Stimulated activated effector memory CD8-positive, alpha-beta T cell treated with anti-CD3 and anti-CD28 coated beads, Interleukin-12 subunit alpha, Interleukin-12 subunit beta, amount 100 ng/mL, for 72 hours (primary cell): ENCODE data around the gene DIP2A.

Source experiments
- ATAC-seq: fragments of 150-1000 bp; cut with Tn5 transposase; 2 replicates; pipeline ENCODE4 v1.10.0; 2021
- DNase-seq, 2 donors: peaks; one replicate each; pipeline ENCODE4 v3.0.0; 2021 to 2022; ENCODE audit warnings: low spot score in 2 of 2
- H3K27ac Mint-ChIP-seq: one replicate; pipeline ENCODE4 v1.8.0; 2022; ENCODE audit warnings: mild to moderate bottlenecking, mixed read lengths
- H3K36me3 Mint-ChIP-seq: one replicate; pipeline ENCODE4 v1.8.0; 2022; ENCODE audit warnings: mild to moderate bottlenecking, mixed read lengths
- H3K4me1 Mint-ChIP-seq: one replicate; pipeline ENCODE4 v1.8.0; 2022; ENCODE audit warnings: mixed read lengths
- H3K4me3 Mint-ChIP-seq: one replicate; pipeline ENCODE4 v1.8.0; 2022; ENCODE audit warnings: mild to moderate bottlenecking, mixed read lengths
- H3K9me3 Mint-ChIP-seq: one replicate; pipeline ENCODE4 v1.8.0; 2022; ENCODE audit warnings: mixed read lengths

The DIP2A gene

DNA sequence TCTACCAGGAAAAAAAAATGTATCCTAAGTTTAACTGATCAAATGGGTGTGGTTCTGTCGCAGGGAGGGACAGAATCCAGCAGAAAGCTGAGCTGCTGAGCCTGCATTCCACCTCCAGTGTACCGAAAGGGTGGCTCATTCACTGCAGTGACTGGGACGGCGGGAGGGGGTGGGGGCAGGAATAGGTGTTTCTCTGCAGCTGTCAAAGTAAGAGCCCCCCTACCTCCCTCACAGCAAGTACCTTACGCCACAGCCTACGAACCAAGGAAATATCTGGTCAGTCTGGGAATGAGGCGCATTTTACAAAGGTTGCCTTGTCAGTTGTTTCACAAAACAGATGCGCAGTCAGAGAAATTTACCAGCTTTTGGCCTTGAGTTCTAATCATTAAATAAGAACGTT lies 144.5 kb downstream of the DIP2A start:
- Mint-ChIP-seq H3K4me1 (peaks cover 33% of the 10 kb centered on the region), H3K36me3 (no peaks in the 10 kb centered on the region), H3K4me3 (no peak overlapping the region), H3K27ac (no peak overlapping the region), H3K9me3 (no peaks in the 10 kb centered on the region)
- DNase-seq = no peak
- no peak for ATAC-seq

DNA sequence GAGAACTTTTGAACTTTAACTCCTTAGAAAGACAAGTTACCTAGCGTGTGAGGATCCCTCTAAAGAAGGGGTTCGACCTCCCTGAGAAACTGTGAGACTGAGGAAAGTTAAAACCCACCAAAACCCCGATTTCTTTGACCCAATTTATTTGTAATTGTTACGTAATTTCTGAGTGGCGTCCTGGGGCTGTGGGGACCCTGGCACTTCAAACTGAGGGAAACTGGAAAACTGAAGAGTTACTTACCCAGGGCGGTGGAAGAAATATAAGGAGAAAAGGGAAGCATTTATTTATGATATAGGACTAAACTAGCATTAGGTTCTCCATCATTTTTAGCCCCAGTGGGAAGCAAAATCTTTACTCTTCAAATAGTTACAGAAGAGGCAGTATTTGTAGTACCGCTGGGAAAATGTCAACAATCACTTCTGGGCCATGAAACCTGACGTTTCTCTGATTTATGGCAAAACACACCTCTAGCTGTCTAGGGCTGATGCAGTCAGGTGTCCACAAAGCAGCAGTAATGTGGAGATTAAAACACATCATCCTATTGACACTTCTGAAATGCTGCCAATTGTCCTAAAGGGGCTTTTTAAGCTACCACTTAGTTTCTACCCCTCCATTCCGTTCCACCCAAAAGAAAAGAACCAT lies 145.8 kb downstream of the DIP2A start:
- DNase-seq (no peak), ATAC-seq (no peak)
- H3K4me1 Mint-ChIP-seq = peaks cover 33% of the 10 kb centered on the region
- H3K27ac Mint-ChIP-seq = peak overlapping the region; percentile 92
- peak overlapping the region; percentile 16 for H3K4me3 Mint-ChIP-seq
- H3K9me3 Mint-ChIP-seq = no peaks in the 10 kb centered on the region
- no peaks in the 10 kb centered on the region for H3K36me3 Mint-ChIP-seq

DNA sequence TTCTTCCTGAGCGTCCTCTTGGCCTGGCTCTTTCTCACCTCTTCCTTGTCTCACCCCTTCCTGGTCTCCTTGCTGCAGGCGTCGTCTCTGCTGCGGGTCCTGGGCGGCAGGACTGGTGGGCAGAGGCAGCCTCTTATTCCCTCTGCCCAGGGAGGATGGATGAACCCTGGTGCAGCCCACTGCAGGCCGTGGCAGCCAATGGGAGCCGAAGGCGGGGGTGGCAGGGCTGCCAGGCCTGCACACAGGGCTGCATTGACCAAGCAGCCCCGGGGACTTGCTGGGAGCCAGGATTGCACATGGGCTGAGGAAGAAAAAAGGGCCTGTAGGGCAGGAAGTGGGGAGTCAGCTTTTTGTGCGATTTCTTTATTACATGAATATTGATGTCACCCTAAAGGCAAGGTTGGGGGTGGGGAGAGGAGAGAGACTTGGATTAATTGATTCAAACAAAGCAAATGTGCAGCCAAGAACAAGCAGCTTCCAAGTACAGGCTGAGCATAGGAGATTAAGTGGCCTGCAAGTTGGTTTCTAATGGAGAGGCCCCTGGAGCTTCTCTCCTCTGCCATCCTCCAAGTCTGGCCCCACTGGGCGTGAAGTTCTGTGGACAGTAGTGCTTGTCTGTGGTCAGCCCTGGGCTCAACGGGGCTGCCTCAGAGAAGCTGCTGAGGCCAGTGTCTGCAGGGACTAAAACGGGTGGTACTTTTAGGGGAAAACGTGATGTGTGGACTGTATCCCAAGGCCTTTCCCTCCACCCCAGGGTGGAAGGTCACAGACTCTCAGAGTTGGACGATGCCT lies 146.5 kb downstream of the DIP2A start, which contains the start of gene S100B:
TSS of gene S100B (minus strand) at position 108 of the 792 bp plus-strand sequence. CDS start 2,667 bp downstream, outside the sequence.
- H3K4me1 Mint-ChIP-seq = peaks cover 41% of the 10 kb centered on the region
- peak within 1 kb of the TSS; percentile 45 for H3K4me3 Mint-ChIP-seq
- H3K9me3 Mint-ChIP-seq = no peaks in the 10 kb centered on the region
- DNase-seq = no peak
- no peaks in the 10 kb centered on the region for H3K36me3 Mint-ChIP-seq
- ATAC-seq = no peak
- peak within 1 kb of the TSS; percentile 92 for H3K27ac Mint-ChIP-seq

DNA sequence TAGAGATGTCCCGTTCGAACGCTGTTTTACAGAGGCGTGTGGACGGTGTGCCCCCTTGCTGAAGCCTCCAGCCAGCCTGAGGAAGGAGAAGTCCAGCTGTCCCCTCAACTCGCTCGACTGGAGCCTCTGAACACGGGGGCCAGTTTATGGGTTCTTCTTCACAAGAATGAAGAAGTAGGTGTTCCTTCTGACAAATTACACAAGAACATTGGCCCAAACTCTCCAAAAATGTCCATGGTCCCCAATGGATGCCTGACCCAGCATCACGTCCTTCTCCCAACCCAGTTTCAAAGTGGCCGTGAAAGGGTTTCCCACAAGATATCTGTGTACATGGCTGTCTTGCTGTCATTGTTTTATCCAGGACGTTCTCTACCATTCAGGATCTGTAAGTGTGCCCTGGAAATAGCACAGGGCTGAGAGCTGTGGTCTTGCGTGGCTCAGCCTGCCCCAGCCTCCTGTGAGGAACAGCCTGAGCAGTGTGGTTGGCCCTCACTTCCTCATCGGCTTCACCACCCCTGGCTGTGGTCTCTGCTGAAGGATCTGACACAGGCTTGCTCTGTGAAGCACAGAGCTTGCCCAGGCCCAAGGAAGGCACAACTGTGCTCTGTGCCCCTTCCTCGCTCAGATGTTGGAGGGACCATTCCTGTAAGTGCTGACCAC lies 147.2 kb downstream of the DIP2A start:
- peak; percentile 33 to 57 for DNase-seq

DNA sequence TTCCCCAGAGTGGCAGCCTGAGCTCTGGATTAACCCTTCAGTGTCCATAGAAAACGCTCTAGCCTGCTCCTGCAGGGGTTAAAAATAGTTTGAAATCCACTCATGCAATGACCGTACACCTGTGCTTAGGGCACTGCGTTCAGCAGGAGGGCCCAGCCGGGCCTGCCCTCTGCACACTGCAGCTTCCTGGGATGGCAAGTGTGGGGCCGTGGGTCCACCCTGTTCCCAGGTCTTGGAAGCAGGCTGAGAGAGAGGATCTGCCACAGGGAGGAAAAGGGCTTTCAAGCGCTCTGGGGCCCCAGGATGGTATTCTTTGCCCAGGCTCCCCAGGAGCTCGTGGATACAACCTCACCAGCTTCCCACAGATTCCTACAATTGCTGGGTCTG lies 147.7 kb downstream of the DIP2A start:
- no peaks in the 10 kb centered on the region for H3K36me3 Mint-ChIP-seq
- DNase-seq = no peak
- peaks cover 46% of the 10 kb centered on the region for H3K4me1 Mint-ChIP-seq
- peak overlapping the region; percentile 92 for H3K27ac Mint-ChIP-seq
- no peaks in the 10 kb centered on the region for H3K9me3 Mint-ChIP-seq
- H3K4me3 Mint-ChIP-seq = peak overlapping the region; percentile 45
- peak; percentile 36 for ATAC-seq

More for the DNA sequence above, 147.2 kb downstream of the DIP2A start:
- peak; percentile 98 for ATAC-seq
- Mint-ChIP-seq H3K4me1 (peaks cover 46% of the 10 kb centered on the region), H3K4me3 (peak overlapping the region; percentile 45), H3K27ac (peak overlapping the region; percentile 92), H3K9me3 (no peaks in the 10 kb centered on the region), H3K36me3 (no peaks in the 10 kb centered on the region)

DNA sequence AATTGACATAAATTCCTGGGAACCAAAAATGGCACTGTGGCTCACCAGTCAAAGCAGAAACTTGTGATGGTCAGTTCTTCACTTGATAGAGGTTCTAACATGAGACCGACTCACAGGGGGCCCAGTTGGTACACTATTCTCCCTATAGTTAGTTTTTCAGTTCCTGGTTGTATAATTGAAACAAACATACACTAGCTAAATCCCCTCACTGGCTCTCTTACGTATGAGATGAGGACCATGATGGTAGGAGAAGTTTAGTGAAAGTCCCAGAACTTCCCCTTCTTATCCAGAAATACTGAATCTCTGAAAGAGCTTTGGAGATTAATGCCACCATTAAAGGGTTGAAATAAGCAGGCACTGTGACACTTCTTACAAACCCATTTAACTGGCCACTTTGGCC lies 148.9 kb downstream of the DIP2A start:
- DNase-seq (no peak), ATAC-seq (no peak)
- peak overlapping the region; percentile 92 for H3K27ac Mint-ChIP-seq
- no peak overlapping the region for H3K4me3 Mint-ChIP-seq
- H3K9me3 Mint-ChIP-seq = peaks cover 3% of the 10 kb centered on the region
- H3K4me1 Mint-ChIP-seq = peaks cover 46% of the 10 kb centered on the region
- no peaks in the 10 kb centered on the region for H3K36me3 Mint-ChIP-seq

DNA sequence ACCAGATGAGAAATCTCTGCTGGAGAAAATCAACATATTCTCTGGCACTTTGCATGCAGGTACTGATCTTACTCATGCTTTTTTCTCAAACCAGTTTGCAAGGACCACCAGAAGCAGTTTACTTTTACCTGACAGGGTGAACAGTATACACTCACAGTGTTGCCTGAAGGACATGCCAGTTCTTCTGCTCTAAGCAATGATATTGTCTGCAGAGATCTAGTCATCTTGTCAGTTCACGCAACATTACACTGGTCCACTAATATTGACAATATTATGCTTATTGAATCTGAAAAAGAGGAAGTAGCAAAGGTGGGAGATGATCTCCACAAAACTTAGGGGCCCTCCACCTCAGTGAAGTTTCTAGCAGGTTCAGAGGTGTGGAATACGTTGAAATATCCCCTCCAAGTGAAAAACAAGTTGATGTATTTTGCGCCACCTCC lies 150.0 kb downstream of the DIP2A start:
- H3K4me3 Mint-ChIP-seq = no peak overlapping the region
- H3K36me3 Mint-ChIP-seq = no peaks in the 10 kb centered on the region
- H3K4me1 Mint-ChIP-seq = peaks cover 46% of the 10 kb centered on the region
- no peak for ATAC-seq
- DNase-seq = no peak
- H3K27ac Mint-ChIP-seq = no peak overlapping the region
- peaks cover 3% of the 10 kb centered on the region for H3K9me3 Mint-ChIP-seq

DNA sequence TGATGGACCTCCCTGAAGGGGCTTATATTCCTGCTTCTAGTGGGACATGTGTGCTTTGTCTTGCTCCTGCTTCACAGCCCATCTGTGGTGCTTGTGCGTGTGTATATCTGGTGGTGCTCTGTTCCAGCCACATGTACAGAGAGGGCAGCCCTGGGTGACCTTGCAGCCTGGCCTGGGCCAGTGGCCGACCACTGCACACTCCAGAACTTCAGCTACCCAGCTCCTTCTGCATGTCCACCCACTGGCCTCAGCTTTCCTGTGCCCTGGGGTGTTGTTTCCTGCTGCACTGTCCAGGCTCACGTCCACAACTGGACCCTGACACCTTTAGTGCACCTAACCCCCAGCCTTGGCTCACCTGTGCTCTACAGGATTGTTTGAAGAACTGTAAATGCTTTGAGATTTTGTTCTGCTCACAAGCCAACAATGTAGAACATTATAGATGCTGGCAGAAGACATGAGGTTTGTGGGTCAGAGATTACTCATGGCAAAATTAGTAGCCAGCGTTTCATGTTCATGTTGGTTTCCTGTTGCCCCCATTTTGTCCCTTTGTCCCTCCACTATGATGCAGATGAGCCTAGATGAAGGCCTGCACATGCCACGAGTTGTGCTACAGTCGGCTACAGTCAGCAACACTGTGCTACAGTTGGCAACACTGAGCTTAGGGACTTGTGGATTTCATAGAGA lies 151.5 kb downstream of the DIP2A start:
- H3K4me1 Mint-ChIP-seq = peaks cover 40% of the 10 kb centered on the region
- ATAC-seq (peak; percentile 49), DNase-seq (no peak)
- no peak overlapping the region for H3K27ac Mint-ChIP-seq
- no peak overlapping the region for H3K4me3 Mint-ChIP-seq
- H3K9me3 Mint-ChIP-seq = peaks cover 3% of the 10 kb centered on the region
- no peaks in the 10 kb centered on the region for H3K36me3 Mint-ChIP-seq

DNA sequence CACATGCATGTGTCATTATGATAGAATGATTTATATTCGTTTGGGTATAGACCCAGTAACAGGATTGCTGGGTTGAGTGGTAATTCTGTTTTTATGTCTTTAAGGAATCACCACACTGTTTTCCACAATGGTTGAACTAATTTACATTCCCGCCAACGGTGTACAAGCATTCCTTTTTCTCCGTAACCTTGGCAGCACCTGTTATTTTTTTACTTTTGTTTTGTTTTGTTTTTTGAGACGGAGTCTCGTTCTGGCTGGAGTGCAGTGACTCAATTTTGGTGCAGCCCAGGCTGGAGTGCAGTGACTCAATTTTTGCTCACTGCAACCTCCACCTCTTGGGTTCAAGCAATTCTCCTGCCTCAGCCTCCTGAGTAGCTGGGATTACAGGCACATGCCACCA lies 154.7 kb downstream of the DIP2A start:
- Mint-ChIP-seq H3K27ac (no peak overlapping the region), H3K36me3 (no peaks in the 10 kb centered on the region), H3K4me3 (no peak overlapping the region), H3K4me1 (peaks cover 13% of the 10 kb centered on the region), H3K9me3 (peaks cover 3% of the 10 kb centered on the region)
- ATAC-seq = no peak
- no peak for DNase-seq

DNA sequence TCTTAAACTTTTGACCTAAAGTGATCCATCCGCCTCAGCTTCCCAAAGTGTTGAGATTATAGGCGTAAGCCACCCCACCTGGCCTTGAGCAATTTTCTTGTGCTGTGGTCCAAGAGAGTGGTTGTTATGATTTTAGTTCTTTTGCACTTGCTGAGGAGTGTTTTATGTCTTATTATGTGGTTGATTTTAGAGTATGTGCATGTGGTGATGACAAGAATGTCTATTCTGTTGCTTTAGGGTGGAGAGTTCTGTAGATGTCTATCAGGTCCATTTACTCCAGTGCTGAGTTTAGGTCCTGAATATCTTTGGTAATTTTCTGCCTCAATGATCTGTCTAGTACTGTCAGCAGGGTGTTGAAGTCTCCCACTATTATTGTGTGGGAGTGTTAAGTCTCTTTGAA lies 157.4 kb downstream of the DIP2A start:
- H3K27ac Mint-ChIP-seq = no peak overlapping the region
- H3K36me3 Mint-ChIP-seq = no peaks in the 10 kb centered on the region
- peaks cover 5% of the 10 kb centered on the region for H3K4me1 Mint-ChIP-seq
- ATAC-seq = no peak
- DNase-seq = no peak
- H3K4me3 Mint-ChIP-seq = no peak overlapping the region
- H3K9me3 Mint-ChIP-seq = peaks cover 3% of the 10 kb centered on the region

DNA sequence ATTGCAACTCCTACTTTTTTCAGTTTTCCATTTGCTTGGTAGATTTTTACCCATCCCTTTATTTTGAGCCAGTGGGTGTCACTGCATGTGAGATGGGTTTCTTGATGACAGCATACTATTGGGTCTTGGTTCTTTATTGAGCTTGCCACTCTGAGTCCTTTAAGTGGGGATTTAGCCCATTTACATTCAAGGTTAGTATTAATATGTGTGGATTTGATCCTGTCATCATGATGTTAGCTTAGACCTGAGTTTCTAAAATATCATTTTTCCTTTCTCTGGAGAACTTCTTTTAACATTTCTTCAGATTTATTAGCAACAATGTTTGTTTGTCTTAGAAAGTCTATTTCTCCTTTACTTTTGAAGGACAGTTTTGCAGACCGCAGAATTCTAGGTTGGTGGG lies 158.0 kb downstream of the DIP2A start:
- DNase-seq (no peak), ATAC-seq (no peak)
- Mint-ChIP-seq H3K36me3 (no peaks in the 10 kb centered on the region), H3K4me3 (no peak overlapping the region), H3K9me3 (peaks cover 2% of the 10 kb centered on the region), H3K27ac (no peak overlapping the region), H3K4me1 (peaks cover 11% of the 10 kb centered on the region)

DNA sequence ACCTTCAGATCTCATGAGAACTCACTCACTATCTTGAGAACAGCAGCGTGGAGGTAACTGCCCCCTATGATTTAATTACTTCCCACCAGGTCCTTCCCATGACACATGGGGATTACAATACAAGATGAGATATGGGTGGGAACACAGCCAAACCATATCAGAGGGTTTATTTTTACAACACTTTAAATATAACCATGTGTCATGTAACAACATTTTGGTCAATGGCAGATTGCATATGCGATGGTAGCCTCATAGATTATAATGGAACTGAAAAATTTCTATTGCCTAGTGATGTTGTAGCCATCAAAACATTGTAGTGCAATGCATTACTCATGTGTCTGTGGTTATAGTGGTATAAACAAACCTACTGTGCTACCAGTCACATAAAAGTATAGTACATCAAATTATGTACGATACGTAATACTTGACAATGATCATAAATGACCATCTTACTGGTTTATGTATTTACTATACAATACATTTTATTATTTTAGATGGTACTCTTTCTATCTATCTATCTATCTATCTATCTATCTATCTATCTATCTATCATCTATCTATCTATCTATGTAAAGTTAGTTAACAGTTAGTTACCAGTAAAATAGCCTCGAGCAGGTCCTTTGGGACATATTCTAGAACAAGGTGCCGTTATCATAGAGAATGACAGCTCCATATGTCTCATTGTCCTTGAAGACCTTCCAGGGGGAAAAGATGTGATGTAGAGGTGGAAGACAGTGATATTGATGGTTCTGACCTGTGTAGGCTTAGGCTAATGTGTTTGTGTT lies 158.8 kb downstream of the DIP2A start:
- Mint-ChIP-seq H3K27ac (no peak overlapping the region), H3K36me3 (no peaks in the 10 kb centered on the region), H3K4me1 (peaks cover 19% of the 10 kb centered on the region), H3K4me3 (no peak overlapping the region), H3K9me3 (no peaks in the 10 kb centered on the region)
- DNase-seq (no peak), ATAC-seq (no peak)

DNA sequence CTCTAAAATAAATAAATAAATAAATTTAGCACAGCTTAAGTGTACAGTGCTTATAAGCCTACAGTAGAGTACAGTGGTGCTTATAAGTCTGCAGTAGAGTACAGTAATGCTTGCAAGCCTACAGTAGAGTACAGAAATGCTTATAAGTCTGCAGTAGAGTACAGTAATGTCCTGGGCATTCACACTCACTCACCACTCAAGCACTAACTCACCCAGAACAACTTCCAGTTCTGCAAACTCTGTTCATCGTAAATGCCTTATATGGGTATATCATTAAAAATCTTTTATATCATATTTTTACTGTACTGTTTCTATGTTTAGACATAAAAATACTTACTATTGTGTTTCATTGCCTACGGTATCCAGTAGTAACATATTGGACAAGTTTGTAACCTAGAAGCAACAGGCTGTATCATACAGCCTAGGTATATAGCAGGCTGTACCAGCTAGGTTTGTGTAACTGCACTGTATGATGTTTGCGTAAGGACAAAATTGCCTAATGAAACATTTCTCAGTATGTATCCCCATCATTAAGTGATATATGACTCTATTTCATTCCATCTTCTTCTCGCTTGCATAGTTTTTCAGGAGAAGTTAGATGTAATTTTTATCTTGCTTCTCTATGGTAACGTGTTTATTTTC lies 160.2 kb downstream of the DIP2A start:
- H3K36me3 Mint-ChIP-seq = no peaks in the 10 kb centered on the region
- H3K27ac Mint-ChIP-seq = no peak overlapping the region
- no peak for ATAC-seq

More for the DNA sequence above, 160.2 kb downstream of the DIP2A start:
- Mint-ChIP-seq H3K4me3 (no peak overlapping the region), H3K9me3 (no peaks in the 10 kb centered on the region), H3K4me1 (peaks cover 27% of the 10 kb centered on the region)
- DNase-seq = no peak
